Stimulated activated CD8-positive, alpha-beta memory T cell treated with anti-CD3 and anti-CD28 coated beads, Interleukin-12 subunit alpha, Interleukin-12 subunit beta, amount 100 ng/mL, for 1 hour (primary cell): ENCODE measurements around the gene JAG1.

Source experiments
- DNase-seq: peaks from one replicate; pipeline ENCODE4 v3.0.0-alpha.2; 2020; ENCODE audit warnings: low read depth

The JAG1 gene

GRCh38 chr20:10667560-10668167, 6.1 kb downstream of the JAG1 start:
- no peak for DNase-seq

- no peak for DNase-seq
These were observed 6.8 kb downstream of the JAG1 start for GRCh38 chr20:10667077-10667401.

- no peak for DNase-seq
These were observed 7.3 kb downstream of the JAG1 start for GRCh38 chr20:10666221-10667076.

- no peak for DNase-seq
These were observed 8.0 kb downstream of the JAG1 start for GRCh38 chr20:10665791-10666190.

GRCh38 chr20:10665027-10665561, 8.7 kb downstream of the JAG1 start:
- no peak for DNase-seq

GRCh38 chr20:10663756-10664155, 10.0 kb downstream of the JAG1 start:
- no peak for DNase-seq

GRCh38 chr20:10662661-10663458, 10.9 kb downstream of the JAG1 start:
- DNase-seq, result no peak

GRCh38 chr20:10662151-10662550, 11.6 kb downstream of the JAG1 start:
- no peak for DNase-seq

GRCh38 chr20:10661261-10661660, 12.5 kb downstream of the JAG1 start:
- no peak for DNase-seq

- no peak for DNase-seq
These were observed 13.1 kb downstream of the JAG1 start for GRCh38 chr20:10660661-10661060.

GRCh38 chr20:10659651-10660601, 13.9 kb downstream of the JAG1 start:
- no peak for DNase-seq

- no peak for DNase-seq
These were observed 14.7 kb downstream of the JAG1 start for GRCh38 chr20:10658876-10659632.

- no peak for DNase-seq
These were observed 15.6 kb downstream of the JAG1 start for GRCh38 chr20:10658051-10658823.

GRCh38 chr20:10657453-10657852, 16.3 kb downstream of the JAG1 start:
- no peak for DNase-seq

GRCh38 chr20:10655720-10656669, 17.8 kb downstream of the JAG1 start:
- DNase-seq, result no peak

GRCh38 chr20:10654630-10655029, 19.2 kb downstream of the JAG1 start:
- DNase-seq, result no peak

- DNase-seq, result no peak
These were observed 19.6 kb downstream of the JAG1 start for GRCh38 chr20:10654250-10654610.

- DNase-seq, result no peak
These were observed 20.1 kb downstream of the JAG1 start for GRCh38 chr20:10653599-10654249.
